DMS114 treated with DMSO at 0.1 percent for 48 hours (cell line): Measurements from ENCODE around the gene STK33.

Experiments used
- DNase-seq: peaks from one replicate; lab custom pipeline; 2025; ENCODE audit not compliant: unreplicated experiment; lab: John Stamatoyannopoulos, UW

STK33 gene

DNA sequence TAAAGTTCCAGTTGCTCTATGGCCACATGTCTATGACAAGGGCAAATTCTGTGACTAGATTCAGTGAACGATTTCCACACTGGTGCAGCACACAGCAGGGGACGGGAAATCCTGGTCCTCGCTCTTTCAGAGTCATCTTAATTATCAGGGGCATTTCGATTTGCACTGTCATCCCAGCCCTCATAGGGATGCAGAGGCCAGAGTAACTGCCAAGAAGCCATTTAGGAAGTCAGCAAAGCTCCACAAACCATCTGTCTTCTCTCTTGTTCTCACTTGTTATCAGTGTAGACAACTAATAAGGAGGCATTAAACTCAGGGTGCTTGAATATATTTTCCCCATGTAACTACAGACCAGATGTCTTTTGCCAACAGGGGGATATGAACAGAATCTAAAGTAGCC is 151.7 kb downstream of the STK33 start:
- no peak for DNase-seq

DNA sequence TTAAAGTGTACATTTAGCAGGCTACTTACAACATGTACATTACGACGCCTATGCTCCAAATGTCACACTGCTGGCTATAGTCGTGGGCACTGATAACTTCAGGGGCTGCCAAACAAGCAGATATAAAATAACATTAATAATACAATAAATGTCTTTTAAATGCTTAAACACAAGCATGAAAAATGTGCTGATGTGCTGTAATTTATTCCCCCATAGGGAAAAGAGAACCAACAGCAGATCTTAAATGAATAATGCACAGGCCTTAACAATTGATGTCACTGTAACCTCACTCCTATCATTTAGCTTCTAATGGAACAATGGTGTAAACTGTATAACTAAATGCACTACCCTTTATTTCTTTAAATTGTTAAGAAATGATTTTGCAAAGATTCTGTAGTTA is 153.4 kb downstream of the STK33 start:
- DNase-seq = no peak

DNA sequence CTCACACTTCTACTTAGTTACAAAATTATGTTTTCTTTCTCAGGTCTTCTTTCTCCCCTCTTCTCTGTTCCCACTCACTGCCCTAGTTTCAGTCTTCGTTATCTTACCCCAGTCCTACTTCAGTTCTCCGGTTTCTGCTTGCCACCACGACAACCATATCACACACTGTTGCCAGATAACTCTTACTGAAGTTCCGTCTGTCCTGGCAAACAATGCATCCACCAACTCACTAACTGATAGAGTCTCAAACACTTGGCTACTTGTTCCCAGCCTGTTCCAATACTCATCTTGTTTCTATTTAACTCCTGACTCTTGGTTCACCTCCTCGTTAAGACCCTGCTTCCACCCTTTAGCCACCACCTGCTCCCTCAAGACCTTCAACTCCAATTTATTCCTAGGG is 164.5 kb downstream of the STK33 start:
- DNase-seq = no peak

DNA sequence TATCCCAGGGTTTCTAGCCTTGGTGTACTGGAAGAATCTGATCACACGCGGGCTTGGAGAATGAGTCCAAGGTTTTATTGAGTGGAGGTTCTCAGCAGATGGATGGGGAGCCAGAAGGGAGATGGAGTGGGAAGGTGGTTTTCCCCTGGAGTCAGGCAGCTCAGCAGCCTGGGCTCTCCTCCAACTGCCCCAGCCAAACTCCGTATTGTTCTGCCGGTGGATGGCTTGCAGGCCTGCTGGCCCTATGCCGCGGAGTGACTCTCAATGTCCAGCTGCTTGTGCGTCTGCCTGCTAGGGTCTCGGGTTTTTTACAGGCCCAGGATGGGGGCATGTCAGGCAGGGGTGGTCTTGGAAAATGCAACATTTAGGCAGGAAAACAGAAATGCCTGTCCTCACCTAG is 168.0 kb downstream of the STK33 start:
- no peak for DNase-seq

DNA sequence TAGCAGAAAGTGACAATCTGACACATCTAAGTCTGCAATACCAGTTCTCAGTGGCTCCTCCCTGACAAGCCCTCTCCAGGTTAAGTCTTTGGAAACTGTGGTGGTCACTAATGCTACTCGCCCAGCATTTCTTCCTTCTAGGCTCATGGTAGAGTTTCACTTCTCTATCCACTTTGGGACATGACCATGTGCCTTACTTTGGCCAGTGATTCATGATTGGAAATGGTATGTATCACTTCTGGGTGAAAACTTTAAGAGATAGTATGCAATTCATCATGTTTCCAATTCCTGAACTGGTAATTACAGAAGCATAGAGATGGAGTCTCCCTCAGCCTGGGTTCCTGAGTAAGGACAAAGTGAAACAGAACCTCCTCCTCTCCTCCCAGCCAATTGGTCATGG is 178.8 kb downstream of the STK33 start:
- DNase-seq = no peak

DNA sequence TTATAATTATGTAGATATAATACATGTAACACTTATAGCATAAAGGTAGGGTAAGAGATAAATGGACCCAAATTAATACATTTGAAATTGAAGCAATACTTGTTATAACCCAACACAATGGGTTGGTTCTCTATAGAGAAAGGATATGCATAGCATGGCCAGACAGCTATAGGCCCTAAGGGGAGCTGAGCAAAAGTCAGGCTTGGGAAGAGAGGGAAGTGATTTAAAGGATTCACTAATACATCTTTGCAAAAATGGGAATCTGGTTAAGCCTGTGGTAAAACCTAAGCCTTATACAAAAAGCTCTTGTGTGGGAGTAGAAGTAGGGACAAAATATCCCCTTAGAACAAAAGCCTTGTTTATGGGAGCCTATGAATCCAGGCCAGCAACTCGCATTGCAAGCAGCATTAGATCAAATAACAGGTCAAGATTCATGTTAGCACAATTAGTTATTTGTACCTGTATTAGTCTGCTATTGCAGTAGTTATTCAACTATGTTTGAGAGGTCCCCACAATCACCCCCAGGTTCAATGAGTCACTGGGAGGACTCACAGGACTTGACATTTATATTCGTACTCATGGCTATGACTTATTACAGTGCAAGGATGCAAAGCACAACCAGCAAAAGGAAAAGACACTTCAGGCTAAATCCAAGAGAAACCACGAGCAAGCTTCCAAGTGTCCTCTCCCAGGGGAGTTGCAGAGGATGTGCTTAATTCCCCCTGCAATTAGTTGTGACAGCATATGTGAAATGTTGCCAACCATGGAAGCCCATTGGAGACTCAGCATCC is 185.7 kb downstream of the STK33 start:
- no peak for DNase-seq

DNA sequence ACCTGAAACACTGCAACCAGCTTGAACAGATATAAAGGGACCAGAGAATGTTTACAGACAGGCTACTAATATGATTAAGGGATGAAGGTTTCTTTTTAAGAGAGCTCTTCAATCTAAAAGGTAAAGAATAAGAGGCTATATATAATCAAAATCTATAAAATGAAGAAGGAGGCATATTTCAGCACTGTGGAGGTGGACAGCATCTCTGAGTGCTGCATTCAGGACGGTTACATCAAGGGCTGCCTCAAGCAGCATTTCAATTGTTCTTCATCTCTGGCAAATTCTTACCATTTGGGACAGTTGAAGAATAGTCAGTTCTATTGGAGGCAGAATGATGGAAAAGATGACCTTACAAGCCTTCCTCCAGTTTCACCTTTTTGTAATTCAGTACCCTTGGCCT is 190.7 kb downstream of the STK33 start:
- no peak for DNase-seq

DNA sequence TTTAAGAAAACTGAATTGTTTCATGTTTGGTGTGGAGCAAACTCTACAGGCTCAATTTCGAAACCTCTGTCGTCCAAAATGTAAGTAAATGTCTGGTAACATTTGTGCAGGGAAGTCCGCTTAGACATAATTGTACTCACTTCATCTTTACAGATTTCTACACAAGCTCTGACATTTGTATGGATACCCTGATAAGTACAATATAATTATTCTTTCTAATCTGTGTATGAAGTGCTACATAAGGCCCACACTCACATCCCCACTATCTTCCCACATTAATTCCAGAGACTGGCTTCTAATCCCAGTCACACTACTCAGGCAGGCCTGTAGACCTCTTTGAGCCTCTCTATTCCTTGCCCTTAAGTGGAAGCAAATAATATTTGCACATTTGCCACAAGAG is 201.1 kb downstream of the STK33 start:
- DNase-seq = no peak

DNA sequence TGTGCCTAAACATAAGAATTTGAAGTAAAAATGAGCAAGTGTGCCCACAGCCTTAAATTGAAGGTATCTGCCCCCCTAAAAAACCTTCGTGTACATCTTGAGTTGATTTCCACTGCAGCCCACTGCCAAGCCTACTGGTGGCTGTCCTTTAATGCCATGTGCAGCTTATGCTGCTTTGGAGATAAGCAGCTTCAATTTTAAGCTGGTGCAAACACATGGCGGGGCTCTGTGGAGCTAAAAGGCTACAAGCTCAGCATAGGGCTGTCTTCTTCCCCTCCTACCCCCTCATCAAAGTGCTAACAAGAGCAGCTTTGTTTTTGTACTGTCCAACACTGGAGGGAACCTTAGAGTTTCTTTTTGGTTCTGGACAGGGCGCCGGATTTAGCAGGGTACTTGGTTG is 201.9 kb downstream of the STK33 start:
- no peak for DNase-seq

DNA sequence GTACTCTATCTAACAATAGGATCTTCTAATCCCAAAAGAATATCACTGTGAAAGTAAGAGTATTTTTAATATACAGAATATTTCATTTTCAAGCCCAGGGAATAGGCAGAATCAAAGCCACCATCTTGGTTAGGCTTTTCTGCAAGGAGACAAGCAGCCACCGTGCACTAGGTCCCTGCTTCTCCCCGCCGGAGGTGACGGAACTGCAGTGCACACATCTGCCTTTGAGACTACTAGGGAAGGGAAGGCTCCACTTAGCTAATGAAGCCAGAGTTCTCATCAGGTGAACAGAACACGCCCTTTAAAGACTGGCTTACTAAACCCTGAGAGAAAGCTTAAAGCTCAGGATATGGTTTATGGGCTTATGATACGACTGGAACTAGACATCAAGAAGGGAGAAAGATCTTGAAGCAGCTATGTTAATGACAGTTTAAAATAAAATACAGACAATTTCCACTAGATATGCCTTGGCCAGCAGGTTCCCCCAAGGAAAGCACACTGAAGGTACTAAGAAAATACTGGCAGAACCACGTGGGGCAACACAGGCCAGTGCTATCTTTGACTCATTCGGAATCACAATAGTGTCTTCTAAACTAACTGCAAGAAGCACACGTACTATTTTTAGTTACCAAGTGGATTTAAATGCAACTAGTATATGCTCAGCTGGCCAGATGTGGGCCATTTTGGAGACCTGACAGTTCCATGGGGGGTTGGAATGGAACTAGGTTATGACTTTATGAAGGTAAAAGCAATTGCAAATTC is 203.0 kb downstream of the STK33 start:
- no peak for DNase-seq

DNA sequence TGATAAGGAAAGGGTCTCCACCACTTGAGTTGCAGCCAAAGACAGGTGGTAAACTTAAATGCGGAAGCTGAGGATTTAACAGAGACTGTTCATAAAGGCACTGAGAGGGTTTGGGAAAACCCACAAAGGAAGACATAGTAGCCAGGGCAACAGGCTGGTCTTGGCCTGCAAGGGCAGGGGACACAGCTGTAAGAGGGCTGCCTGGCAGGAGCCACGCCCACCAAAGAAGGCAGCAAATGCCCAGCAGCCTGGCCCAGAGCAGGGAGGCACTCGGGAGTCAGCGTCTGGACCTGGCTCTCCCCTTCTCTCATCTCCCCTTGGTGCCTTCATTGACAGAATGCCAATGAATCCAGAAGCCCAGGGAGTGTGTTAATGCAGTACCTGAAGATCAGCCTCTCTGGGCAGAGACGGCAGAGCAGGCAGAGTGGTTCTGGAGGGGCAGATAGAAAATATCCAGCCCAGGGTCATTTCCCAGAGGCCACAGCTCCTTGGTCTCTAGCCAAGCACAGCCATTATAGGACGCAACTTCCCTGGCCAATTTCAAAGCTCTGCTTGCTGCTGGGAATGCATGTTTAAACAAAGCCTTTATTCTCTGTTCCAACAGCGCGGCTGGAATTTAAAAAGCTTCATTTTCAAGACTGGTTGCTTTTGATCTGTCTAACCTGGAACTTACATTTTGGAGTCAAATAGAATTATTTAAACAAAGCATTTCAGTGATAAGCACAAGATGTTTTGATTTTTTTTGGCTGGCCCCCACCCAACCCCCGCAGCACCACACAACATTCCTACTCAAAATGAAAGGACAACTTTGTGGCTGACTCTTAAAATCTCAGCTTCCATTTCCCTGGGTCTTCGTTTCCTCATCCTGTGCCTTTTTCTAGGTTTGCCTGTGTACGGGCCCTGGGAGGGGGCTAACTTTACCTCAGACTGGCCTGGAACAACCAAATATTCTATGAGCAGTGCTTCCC is 204.7 kb downstream of the STK33 start:
- no peak for DNase-seq

DNA sequence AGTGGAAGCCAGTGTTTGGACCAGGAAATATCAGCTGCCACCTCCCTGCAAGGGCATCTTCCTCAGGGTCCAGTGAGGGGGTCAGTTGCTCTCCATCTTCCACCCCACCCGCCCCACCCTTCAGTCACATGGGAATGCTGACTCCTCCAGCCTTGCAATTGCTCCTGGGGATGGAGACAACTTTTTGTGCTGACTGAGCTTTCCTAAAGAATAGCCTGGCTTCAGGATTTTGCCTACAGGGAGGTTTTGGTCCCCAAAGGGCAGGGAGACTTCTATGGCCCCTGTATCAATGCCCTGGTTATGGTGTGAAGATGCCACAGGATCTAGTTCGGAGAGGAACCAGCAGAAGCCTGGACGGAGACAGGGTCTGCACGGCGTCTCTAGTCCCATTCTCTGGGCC is 206.3 kb downstream of the STK33 start:
- no peak for DNase-seq

DNA sequence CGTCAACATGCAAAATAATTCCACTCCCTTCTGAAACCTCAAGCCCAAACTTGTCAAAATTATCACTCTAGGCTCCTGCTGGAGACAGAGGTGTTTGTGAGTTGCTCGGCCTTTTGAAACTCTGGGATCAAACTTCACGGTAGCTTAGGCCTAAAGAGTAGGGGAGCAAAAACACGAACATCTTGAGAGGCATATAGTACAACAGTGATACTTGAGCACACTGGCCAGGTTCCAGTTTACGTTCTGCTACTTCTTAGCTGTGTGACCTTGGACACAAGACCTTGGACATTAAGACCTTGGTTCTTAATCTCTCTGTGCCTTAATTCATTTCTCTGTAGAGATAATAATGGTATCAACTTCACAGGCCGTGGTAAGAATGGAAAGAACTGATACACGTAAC is 206.9 kb downstream of the STK33 start:
- DNase-seq = no peak

DNA sequence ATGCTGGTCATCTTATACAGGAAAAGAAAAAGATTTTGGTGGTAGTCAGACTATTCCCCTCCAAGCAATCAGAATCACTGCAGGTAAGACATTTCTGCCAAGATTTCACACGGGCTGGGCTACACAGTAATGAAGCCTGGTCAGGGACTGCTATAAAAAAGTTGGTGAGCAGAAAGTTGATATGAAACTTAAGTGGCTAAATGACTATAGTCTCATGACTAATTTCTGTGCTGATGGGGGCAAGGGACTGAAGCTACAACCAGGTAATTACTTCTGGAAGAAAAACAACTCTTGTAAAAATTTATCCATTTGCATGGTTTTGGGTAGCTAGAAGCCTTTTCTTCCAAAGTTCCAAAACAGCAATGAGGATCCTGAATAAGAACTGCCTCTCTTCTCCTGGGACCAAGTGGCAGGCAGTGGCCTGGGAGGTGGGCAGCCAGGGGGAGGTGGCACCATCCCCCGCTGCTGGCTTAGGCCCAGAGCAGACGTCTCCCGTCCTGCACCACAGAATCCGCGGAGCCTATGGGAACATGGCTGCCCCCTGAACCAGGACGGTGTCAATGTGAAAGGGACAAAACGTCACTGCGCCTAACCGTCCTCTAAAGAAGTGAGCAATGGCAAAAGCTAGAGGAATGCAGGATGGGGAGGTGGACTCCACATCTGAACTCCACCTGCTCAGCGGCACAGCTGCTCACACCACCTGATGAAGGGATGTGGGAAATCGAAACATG is 207.7 kb downstream of the STK33 start:
- DNase-seq = no peak

DNA sequence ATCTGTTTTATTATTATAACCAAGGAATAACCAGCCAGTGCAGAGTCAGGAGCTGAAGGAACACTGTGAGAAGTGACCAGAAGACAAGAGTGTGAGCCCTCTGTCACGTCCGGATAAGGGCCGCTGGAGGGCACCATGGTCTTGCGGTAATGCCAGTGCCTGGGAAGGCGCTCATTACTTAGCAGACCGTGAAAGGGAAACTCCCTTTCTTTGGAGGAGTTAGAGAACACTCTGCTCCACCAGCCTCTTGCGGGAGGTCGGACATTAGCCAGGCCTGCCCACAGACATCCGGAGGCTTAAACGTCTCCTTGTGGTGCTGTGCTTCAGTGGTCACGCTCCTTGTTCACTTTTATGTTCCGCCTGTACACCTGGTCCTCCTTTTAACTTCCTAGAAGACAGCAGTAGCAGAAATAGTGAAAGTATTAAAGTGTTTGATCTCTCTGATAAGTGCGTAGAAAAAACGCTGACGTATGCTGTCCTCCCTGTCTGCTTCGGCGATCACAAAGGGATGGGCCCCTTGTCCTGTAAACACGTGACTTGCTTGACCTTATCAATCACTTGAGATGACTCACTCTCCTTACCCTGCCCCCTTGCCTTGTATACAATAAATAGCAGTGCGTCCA is 209.7 kb downstream of the STK33 start:
- no peak for DNase-seq

DNA sequence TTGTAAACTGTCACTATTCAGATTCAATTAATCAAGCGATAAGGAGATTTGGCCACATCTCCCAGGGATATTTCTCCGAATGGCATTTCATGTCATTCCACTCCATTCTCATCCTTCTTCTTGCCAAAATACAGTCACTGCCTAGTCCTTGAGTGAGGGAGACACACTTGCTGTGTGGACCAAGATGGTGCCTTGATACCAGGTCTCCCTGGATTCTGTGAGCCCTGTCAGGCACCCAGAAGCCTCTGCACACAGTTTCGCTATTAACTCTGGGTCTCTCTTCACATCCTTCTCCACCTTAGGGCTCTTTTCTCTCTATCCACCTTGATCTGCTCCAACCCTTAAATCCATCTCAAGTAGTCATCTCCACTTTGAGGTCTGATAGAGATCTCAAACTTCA is 210.4 kb downstream of the STK33 start:
- no peak for DNase-seq

DNA sequence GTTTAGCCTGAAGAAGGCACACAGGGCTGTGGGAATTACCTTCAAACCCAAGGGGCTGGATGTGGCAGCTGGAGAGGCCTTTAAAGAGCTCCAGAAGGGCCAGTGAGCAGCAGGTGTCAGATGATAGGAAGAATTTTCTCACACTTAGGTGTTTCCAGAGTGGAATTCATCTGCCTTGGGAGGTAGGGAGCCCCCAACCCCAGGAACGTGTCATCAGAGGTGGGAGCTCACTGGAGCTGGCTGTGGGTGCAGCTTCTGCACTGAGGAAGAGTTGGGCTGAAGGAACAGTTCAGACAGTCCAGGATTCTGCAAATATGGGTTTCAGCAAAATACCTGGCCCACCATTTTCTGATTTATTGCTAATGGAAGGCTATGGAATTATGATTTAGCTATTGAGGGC is 210.8 kb downstream of the STK33 start:
- no peak for DNase-seq

DNA sequence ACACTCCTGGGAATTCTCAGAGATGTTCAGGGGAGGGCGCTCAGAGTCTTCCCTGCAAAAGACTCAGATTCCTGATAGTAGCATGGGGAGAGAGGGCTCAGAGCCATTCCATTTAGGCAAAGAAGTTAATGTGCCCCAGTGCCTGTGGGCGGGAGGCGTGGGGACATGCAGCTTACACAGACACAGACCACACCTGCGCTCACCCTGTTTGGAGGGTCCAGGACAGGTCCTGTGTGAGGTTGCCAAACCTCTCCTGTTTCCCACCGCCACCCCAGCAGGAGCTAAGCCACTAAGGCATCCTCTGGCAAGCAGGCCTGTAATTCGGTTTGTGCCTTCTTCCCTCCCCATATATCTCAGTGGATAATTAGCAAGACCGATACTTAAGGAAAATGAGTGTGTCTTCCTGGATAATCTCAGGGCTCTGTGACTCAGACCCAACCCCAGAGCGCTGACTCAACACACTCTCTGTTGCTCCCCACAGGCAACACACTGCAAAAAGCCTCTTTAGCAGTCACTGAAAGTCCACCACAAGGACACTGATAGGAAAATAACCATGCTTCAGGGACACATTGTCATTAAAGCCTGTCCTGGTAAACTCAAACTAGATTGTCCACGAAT is 211.5 kb downstream of the STK33 start:
- no peak for DNase-seq

DNA sequence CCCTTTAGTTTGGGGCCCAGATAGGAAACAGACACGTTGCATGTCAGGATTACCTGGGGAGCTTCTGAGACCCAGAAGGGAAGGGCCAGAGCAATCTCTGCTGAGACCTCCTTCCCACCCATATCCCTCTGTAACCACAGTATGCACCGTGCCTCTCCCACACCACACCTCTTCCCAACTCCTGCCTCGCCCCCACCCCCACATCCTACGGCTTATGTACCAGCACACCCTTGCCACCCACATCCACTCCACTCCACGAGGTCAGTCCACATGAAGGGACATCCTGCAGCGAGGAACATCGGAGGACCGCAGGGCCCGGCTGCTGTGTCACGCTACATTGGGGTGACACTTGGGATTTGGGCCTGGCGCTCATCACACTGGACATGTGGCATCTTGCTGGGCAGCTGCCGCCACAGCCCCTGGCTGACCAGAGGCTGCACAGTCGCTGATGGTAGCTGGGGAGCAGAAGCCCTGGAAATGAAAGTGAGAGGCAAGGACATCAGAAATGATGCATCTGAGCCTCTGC is 212.1 kb downstream of the STK33 start:
- DNase-seq = no peak

DNA sequence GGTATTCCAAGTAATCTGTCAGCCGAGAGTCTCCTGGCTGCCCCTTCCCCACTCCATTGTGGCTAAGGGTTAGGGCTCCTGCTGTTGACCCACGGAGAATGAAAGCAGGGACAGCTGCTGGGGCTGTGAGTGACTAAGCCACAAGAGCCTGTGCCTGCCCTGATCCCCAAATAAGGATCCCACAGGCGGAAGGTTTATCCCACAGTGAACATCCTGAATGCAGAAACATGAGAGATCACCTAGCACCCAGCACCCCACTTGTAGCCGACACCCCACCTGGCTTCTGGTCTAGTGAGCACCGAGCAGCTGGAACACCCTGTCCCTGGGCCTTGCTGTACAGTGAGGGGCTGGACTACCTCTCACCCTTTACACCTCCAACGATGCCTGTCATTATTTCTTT is 212.7 kb downstream of the STK33 start:
- DNase-seq = no peak
